GM18907 (cell line): ENCODE measurements around the gene SLC25A12.
"Not testable (repeated sequence)": the region's sequence is repeated elsewhere in the genome, so short reads cannot be mapped to it uniquely, and the experiment has no call there.

ENCODE experiments used
- ATAC-seq: cut with Tn5 transposase; IDR thresholded peaks from one replicate; pipeline ENCODE4 v1.9.1; 2021; ENCODE audit warnings: mild to moderate bottlenecking, moderate library complexity; ENCODE audit not compliant: unreplicated experiment

The SLC25A12 gene

GRCh38 chr2:171893824-171894611, at the start of gene SLC25A12:
Gene SLC25A12, minus strand, starts transcription at chr2:171894244. Its CDS starts 30 bp downstream, at chr2:171894214.
- ATAC-seq = peak; percentile 86

- no peak for ATAC-seq
Observed at GRCh38 chr2:171941316-171941699, 47.3 kb upstream of the SLC25A12 start.

- no peak for ATAC-seq
Observed at GRCh38 chr2:171939743-171940071, 45.7 kb upstream of the SLC25A12 start.

- no peak for ATAC-seq
Observed at GRCh38 chr2:171939058-171939742, 45.2 kb upstream of the SLC25A12 start.

- ATAC-seq = no peak
Observed at GRCh38 chr2:171930385-171930784, 36.3 kb upstream of the SLC25A12 start.

- no peak for ATAC-seq
Observed at GRCh38 chr2:171924170-171924942, 30.3 kb upstream of the SLC25A12 start.

- ATAC-seq = no peak
Observed at GRCh38 chr2:171923206-171923605, 29.2 kb upstream of the SLC25A12 start.

GRCh38 chr2:171922230-171923022, 28.4 kb upstream of the SLC25A12 start, which contains the start of gene HAT1:
Gene HAT1, plus strand, starts transcription at chr2:171922461. Its CDS starts 40 bp downstream, at chr2:171922501.
- ATAC-seq = peak; percentile 94

GRCh38 chr2:171921970-171922229, 27.9 kb upstream of the SLC25A12 start:
- no peak for ATAC-seq

- ATAC-seq = no peak
Observed at GRCh38 chr2:171919453-171919852, 25.4 kb upstream of the SLC25A12 start.

- ATAC-seq = no peak
Observed at GRCh38 chr2:171913517-171913916, 19.5 kb upstream of the SLC25A12 start.

GRCh38 chr2:171910494-171910893, 16.4 kb upstream of the SLC25A12 start:
- no peak for ATAC-seq

GRCh38 chr2:171909266-171909665, 15.2 kb upstream of the SLC25A12 start:
- ATAC-seq = no peak

GRCh38 chr2:171908235-171908634, 14.2 kb upstream of the SLC25A12 start:
- ATAC-seq = no peak

- no peak for ATAC-seq
Observed at GRCh38 chr2:171902840-171903420, 8.9 kb upstream of the SLC25A12 start.

GRCh38 chr2:171899623-171900282, 5.7 kb upstream of the SLC25A12 start:
- ATAC-seq = not testable (repeated sequence)

- no peak for ATAC-seq
Observed at GRCh38 chr2:171895786-171896185, 1.7 kb upstream of the SLC25A12 start.

- ATAC-seq = no peak
Observed at GRCh38 chr2:171894612-171894947, 536 bp upstream of the SLC25A12 start.

GRCh38 chr2:171893196-171893823, 734 bp downstream of the SLC25A12 start:
- ATAC-seq = no peak

- ATAC-seq = no peak
Observed at GRCh38 chr2:171889808-171890207, 4.2 kb downstream of the SLC25A12 start.
